ENCODE measurements around the gene WSB1.

Gene WSB1

DNA sequence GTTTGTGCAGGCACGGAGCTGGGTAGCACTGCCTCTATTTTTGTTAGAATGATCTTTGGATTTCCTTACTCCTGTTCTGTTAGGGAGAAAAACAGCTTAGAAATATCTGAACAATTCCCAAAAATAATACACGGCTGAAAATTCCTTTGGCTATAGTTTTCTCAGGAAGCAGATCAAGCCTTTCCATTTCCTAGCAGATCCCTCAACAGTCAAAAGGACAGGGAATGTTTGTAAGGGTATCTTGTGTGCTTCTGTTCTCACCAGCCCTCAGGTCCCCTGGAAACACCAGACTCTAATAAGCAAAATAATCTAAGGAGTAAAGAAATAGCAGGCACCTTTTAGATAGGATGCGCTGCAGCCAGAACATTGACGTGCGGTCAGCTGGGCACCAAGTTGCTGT lies 30.5 kb upstream of the WSB1 start:
- DNase-seq, result no peak
- Histone ChIP-seq H2BK12ac (ENCODE audit: low read length in 2 of 2) (no peak overlapping the region), H3K9ac (ENCODE audit: low read length) (no peak overlapping the region), H4K91ac (ENCODE audit: low read length) (no peak overlapping the region), H2AK5ac (ENCODE audit: low read length, severe bottlenecking) (no peak overlapping the region), H3K4me3 (ENCODE audit: insufficient read depth in 1 of 2, low read depth in 1 of 2, low read length in 2 of 2) (no peak overlapping the region), H3K79me1 (replicated peaks; ENCODE audit: low read length, poor library complexity, severe bottlenecking) (no peaks in the 10 kb centered on the region), H3K4me1 (ENCODE audit: control insufficient read depth, insufficient read depth, low read depth, low read length) (no peaks in the 10 kb centered on the region), H2BK5ac (ENCODE audit: low read depth, low read length, poor library complexity, severe bottlenecking) (no peak overlapping the region), H2BK120ac (ENCODE audit: low read depth, low read length) (no peak overlapping the region), H3K9me3 (ENCODE audit: control insufficient read depth, low read length) (no peaks in the 10 kb centered on the region), H3K23ac (ENCODE audit: low read length in 2 of 2) (no peak overlapping the region), H3K14ac (ENCODE audit: low read length in 2 of 2) (no peak overlapping the region), H3K18ac (ENCODE audit: low read depth in 1 of 2, low read length in 2 of 2) (no peak overlapping the region), H2BK15ac (ENCODE audit: low read depth, poor library complexity, severe bottlenecking) (no peak overlapping the region), H2AFZ (ENCODE audit: low read depth, low read length) (no peak overlapping the region), H3K27me3 (ENCODE audit: control insufficient read depth in 1 of 2, insufficient read depth in 1 of 2, low read length in 2 of 2) (peaks cover 5 to 8% of the 10 kb centered on the region in 2 experiments), H3K4me2 (ENCODE audit: low read length, poor library complexity, severe bottlenecking) (no peak overlapping the region), H4K8ac (ENCODE audit: low read length) (no peak overlapping the region), H3K4ac (ENCODE audit: low read depth in 1 of 2, low read length in 2 of 2) (no peak overlapping the region), H3K27ac (ENCODE audit: low read length, poor library complexity, severe bottlenecking) (no peak overlapping the region), H3K36me3 (ENCODE audit: control insufficient read depth in 1 of 2, insufficient read depth in 2 of 2, low read depth in 1 of 2, low read length in 2 of 2) (no peaks in the 10 kb centered on the region)
- 89% methylated on average over 4 of the region's 5 CpGs for WGBS

DNA sequence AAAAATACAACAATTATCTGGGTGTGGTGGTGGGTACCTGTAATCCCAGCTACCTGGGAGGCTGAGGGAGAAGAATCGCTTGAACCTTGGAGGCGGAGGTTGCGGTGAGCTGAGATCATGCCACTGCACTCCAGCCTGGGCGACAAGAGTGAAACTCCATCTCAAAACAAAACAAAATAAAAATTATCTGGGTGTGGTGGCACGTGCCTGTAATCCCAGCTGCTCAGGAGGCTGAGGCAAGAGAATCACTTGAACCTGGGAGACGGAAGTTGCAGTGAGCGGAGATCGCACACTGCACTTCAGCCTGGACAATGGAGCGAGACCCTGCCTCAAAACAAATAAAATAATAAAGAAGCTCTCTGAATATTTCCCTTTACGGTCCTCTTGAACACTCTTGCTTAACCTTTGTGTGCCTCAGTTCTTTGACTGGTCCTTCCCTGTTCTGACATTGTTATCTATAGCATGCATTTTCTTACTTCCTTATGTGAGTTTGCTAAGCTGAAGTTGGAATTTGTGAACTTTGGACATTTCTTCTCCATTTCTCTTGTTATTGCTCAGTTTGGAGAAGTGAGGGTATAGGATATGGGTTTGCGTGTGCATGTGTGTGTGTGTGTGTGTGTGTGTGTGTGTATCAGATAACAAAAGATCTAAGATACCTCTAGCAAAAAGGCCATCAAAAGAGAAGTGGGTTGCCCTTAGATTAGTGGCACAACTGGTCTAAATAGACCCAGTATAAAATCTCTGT lies 29.7 kb upstream of the WSB1 start:
- no peak overlapping the region for H3K27ac ChIP-seq (ENCODE audit: low read length, poor library complexity, severe bottlenecking)
- H3K23ac ChIP-seq (ENCODE audit: low read length in 2 of 2), result no peak overlapping the region
- H3K27me3 ChIP-seq (ENCODE audit: control insufficient read depth in 1 of 2, insufficient read depth in 1 of 2, low read length in 2 of 2), result peaks cover 13 to 14% of the 10 kb centered on the region in 2 experiments
- H3K79me1 ChIP-seq (replicated peaks; ENCODE audit: low read length, poor library complexity, severe bottlenecking), result no peaks in the 10 kb centered on the region
- no peak overlapping the region for H3K9ac ChIP-seq (ENCODE audit: low read length)
- no peak overlapping the region for H3K14ac ChIP-seq (ENCODE audit: low read length in 2 of 2)
- no peak overlapping the region for H4K91ac ChIP-seq (ENCODE audit: low read length)
- no peak overlapping the region for H2AK5ac ChIP-seq (ENCODE audit: low read length, severe bottlenecking)
- 92% methylated on average over 11 of the region's 11 CpGs for WGBS
- H3K4me2 ChIP-seq (ENCODE audit: low read length, poor library complexity, severe bottlenecking), result no peak overlapping the region
- no peak overlapping the region for H3K18ac ChIP-seq (ENCODE audit: low read depth in 1 of 2, low read length in 2 of 2)
- no peak overlapping the region for H2BK12ac ChIP-seq (ENCODE audit: low read length in 2 of 2)
- no peaks in the 10 kb centered on the region for H3K36me3 ChIP-seq (ENCODE audit: control insufficient read depth in 1 of 2, insufficient read depth in 2 of 2, low read depth in 1 of 2, low read length in 2 of 2)
- no peak overlapping the region for H2BK120ac ChIP-seq (ENCODE audit: low read depth, low read length)
- no peak overlapping the region for H3K4ac ChIP-seq (ENCODE audit: low read depth in 1 of 2, low read length in 2 of 2)
- no peak overlapping the region for H2AFZ ChIP-seq (ENCODE audit: low read depth, low read length)
- no peak overlapping the region for H4K8ac ChIP-seq (ENCODE audit: low read length)
- no peak overlapping the region for H2BK5ac ChIP-seq (ENCODE audit: low read depth, low read length, poor library complexity, severe bottlenecking)
- no peak overlapping the region for H3K4me3 ChIP-seq (ENCODE audit: insufficient read depth in 1 of 2, low read depth in 1 of 2, low read length in 2 of 2)
- no peaks in the 10 kb centered on the region for H3K4me1 ChIP-seq (ENCODE audit: control insufficient read depth, insufficient read depth, low read depth, low read length)
- H3K9me3 ChIP-seq (ENCODE audit: control insufficient read depth, low read length), result no peaks in the 10 kb centered on the region
- H2BK15ac ChIP-seq (ENCODE audit: low read depth, poor library complexity, severe bottlenecking), result no peak overlapping the region
- DNase-seq, result no peak

- Histone ChIP-seq H2BK15ac (ENCODE audit: low read depth, poor library complexity, severe bottlenecking) (no peak overlapping the region), H4K8ac (ENCODE audit: low read length) (no peak overlapping the region), H3K18ac (ENCODE audit: low read depth in 1 of 2, low read length in 2 of 2) (no peak overlapping the region), H3K9ac (ENCODE audit: low read length) (no peak overlapping the region), H3K4me3 (ENCODE audit: insufficient read depth in 1 of 2, low read depth in 1 of 2, low read length in 2 of 2) (no peak overlapping the region), H3K27ac (ENCODE audit: low read length, poor library complexity, severe bottlenecking) (no peak overlapping the region), H3K9me3 (ENCODE audit: control insufficient read depth, low read length) (no peaks in the 10 kb centered on the region), H4K91ac (ENCODE audit: low read length) (no peak overlapping the region), H3K27me3 (ENCODE audit: control insufficient read depth in 1 of 2, insufficient read depth in 1 of 2, low read length in 2 of 2) (peaks cover 20 to 22% of the 10 kb centered on the region in 2 experiments), H3K36me3 (ENCODE audit: control insufficient read depth in 1 of 2, insufficient read depth in 2 of 2, low read depth in 1 of 2, low read length in 2 of 2) (no peaks in the 10 kb centered on the region), H2AFZ (ENCODE audit: low read depth, low read length) (no peak overlapping the region), H3K4ac (ENCODE audit: low read depth in 1 of 2, low read length in 2 of 2) (no peak overlapping the region), H3K4me2 (ENCODE audit: low read length, poor library complexity, severe bottlenecking) (no peak overlapping the region), H3K23ac (ENCODE audit: low read length in 2 of 2) (no peak overlapping the region), H3K4me1 (ENCODE audit: control insufficient read depth, insufficient read depth, low read depth, low read length) (no peaks in the 10 kb centered on the region), H2BK5ac (ENCODE audit: low read depth, low read length, poor library complexity, severe bottlenecking) (no peak overlapping the region), H2BK120ac (ENCODE audit: low read depth, low read length) (no peak overlapping the region), H3K14ac (ENCODE audit: low read length in 2 of 2) (no peak overlapping the region), H2BK12ac (ENCODE audit: low read length in 2 of 2) (no peak overlapping the region), H3K79me1 (replicated peaks; ENCODE audit: low read length, poor library complexity, severe bottlenecking) (no peaks in the 10 kb centered on the region), H2AK5ac (ENCODE audit: low read length, severe bottlenecking) (no peak overlapping the region)
- WGBS, result 0% methylated on average over 1 of the region's 1 CpG
- no peak for DNase-seq
These were observed 28.6 kb upstream of the WSB1 start for GRCh38 chr17:27265333-27265732.

- Histone ChIP-seq H3K4me2 (ENCODE audit: low read length, poor library complexity, severe bottlenecking) (no peak overlapping the region), H4K91ac (ENCODE audit: low read length) (no peak overlapping the region), H3K79me1 (replicated peaks; ENCODE audit: low read length, poor library complexity, severe bottlenecking) (no peaks in the 10 kb centered on the region), H3K23ac (ENCODE audit: low read length in 2 of 2) (no peak overlapping the region), H3K4ac (ENCODE audit: low read depth in 1 of 2, low read length in 2 of 2) (no peak overlapping the region), H3K18ac (ENCODE audit: low read depth in 1 of 2, low read length in 2 of 2) (no peak overlapping the region), H3K4me1 (ENCODE audit: control insufficient read depth, insufficient read depth, low read depth, low read length) (no peaks in the 10 kb centered on the region), H2BK5ac (ENCODE audit: low read depth, low read length, poor library complexity, severe bottlenecking) (no peak overlapping the region), H2BK15ac (ENCODE audit: low read depth, poor library complexity, severe bottlenecking) (no peak overlapping the region), H3K27ac (ENCODE audit: low read length, poor library complexity, severe bottlenecking) (no peak overlapping the region), H2AK5ac (ENCODE audit: low read length, severe bottlenecking) (no peak overlapping the region), H3K36me3 (ENCODE audit: control insufficient read depth in 1 of 2, insufficient read depth in 2 of 2, low read depth in 1 of 2, low read length in 2 of 2) (no peaks in the 10 kb centered on the region), H3K9ac (ENCODE audit: low read length) (no peak overlapping the region), H3K9me3 (ENCODE audit: control insufficient read depth, low read length) (no peaks in the 10 kb centered on the region), H4K8ac (ENCODE audit: low read length) (no peak overlapping the region), H2BK12ac (ENCODE audit: low read length in 2 of 2) (no peak overlapping the region), H3K14ac (ENCODE audit: low read length in 2 of 2) (no peak overlapping the region), H3K4me3 (ENCODE audit: insufficient read depth in 1 of 2, low read depth in 1 of 2, low read length in 2 of 2) (no peak overlapping the region), H2AFZ (ENCODE audit: low read depth, low read length) (no peak overlapping the region), H3K27me3 (ENCODE audit: control insufficient read depth in 1 of 2, insufficient read depth in 1 of 2, low read length in 2 of 2) (peaks cover 20 to 22% of the 10 kb centered on the region in 2 experiments), H2BK120ac (ENCODE audit: low read depth, low read length) (no peak overlapping the region)
- no peak for DNase-seq
- 96% methylated on average over 1 of the region's 1 CpG for WGBS
These were observed 27.7 kb upstream of the WSB1 start for GRCh38 chr17:27266228-27266627.

All from mesenchymal stem cell (in vitro differentiated cells and primary cell).